ENCODE data around the gene HMCN2.

The HMCN2 gene

GRCh38 chr9:130478736-130479575, 213.4 kb downstream of the HMCN2 start:
- no peaks in the 10 kb centered on the region for H3K9me2 ChIP-seq (replicated peaks; ENCODE audit: insufficient read depth, low read length)
- no peak overlapping the region for H2AFZ ChIP-seq (ENCODE audit: low read length)
- no peaks in the 10 kb centered on the region for H4K20me1 ChIP-seq (ENCODE audit: insufficient read depth, low read length)
- H3K4me3 ChIP-seq (ENCODE audit: low read length) = no peak overlapping the region
- H3K9ac ChIP-seq (ENCODE audit: low read length) = no peak overlapping the region
- peaks cover 88% of the 10 kb centered on the region for H3K27me3 ChIP-seq (replicated peaks; ENCODE audit: insufficient read depth, low read length)
- H3K27ac ChIP-seq (ENCODE audit: low read length) = no peak overlapping the region
- H3K36me3 ChIP-seq (replicated peaks; ENCODE audit: insufficient read depth, low read length) = no peaks in the 10 kb centered on the region
- no peak overlapping the region for H3K4me2 ChIP-seq (ENCODE audit: low read depth, low read length)
- no peaks in the 10 kb centered on the region for H3K9me3 ChIP-seq (replicated peaks; ENCODE audit: insufficient read depth, low read length)
- H3K79me2 ChIP-seq (ENCODE audit: low read length) = no peaks in the 10 kb centered on the region
- H3F3A ChIP-seq (ENCODE audit: insufficient read depth, low read length) = no peaks in the 10 kb centered on the region
- no peak for DNase-seq
- TF ChIP-seq EZH2phosphoT487 (IDR thresholded peaks at IDR 0.05; ENCODE audit: low read length) (no peak), CTCF (IDR thresholded peaks at IDR 0.05; ENCODE audit: low read length) (no peak), EZH2 (optimal IDR thresholded peaks at IDR 0.05; ENCODE audit: low read depth, low read length) (no peak)
- H3K4me1 ChIP-seq (ENCODE audit: low read length) = no peaks in the 10 kb centered on the region

GRCh38 chr9:130479587-130479986, 214.0 kb downstream of the HMCN2 start:
- H3K4me2 ChIP-seq (ENCODE audit: low read depth, low read length) = no peak overlapping the region
- H3K9me2 ChIP-seq (replicated peaks; ENCODE audit: insufficient read depth, low read length) = no peaks in the 10 kb centered on the region
- H3K4me3 ChIP-seq (ENCODE audit: low read length) = no peak overlapping the region
- H3K36me3 ChIP-seq (replicated peaks; ENCODE audit: insufficient read depth, low read length) = no peaks in the 10 kb centered on the region
- H3F3A ChIP-seq (ENCODE audit: insufficient read depth, low read length) = no peaks in the 10 kb centered on the region
- no peaks in the 10 kb centered on the region for H3K9me3 ChIP-seq (replicated peaks; ENCODE audit: insufficient read depth, low read length)
- H2AFZ ChIP-seq (ENCODE audit: low read length) = no peak overlapping the region
- no peak for DNase-seq
- no peak for TF ChIP-seq CTCF (IDR thresholded peaks at IDR 0.05; ENCODE audit: low read length)
- TF ChIP-seq EZH2 (optimal IDR thresholded peaks at IDR 0.05; ENCODE audit: low read depth, low read length) = no peak
- TF ChIP-seq EZH2phosphoT487 (IDR thresholded peaks at IDR 0.05; ENCODE audit: low read length) = no peak
- H4K20me1 ChIP-seq (ENCODE audit: insufficient read depth, low read length) = no peaks in the 10 kb centered on the region
- peaks cover 87% of the 10 kb centered on the region for H3K27me3 ChIP-seq (replicated peaks; ENCODE audit: insufficient read depth, low read length)
- H3K9ac ChIP-seq (ENCODE audit: low read length) = no peak overlapping the region
- no peak overlapping the region for H3K27ac ChIP-seq (ENCODE audit: low read length)
- H3K4me1 ChIP-seq (ENCODE audit: low read length) = no peaks in the 10 kb centered on the region
- no peaks in the 10 kb centered on the region for H3K79me2 ChIP-seq (ENCODE audit: low read length)

- no peak for DNase-seq
- Histone ChIP-seq H3K36me3 (replicated peaks; ENCODE audit: insufficient read depth, low read length) (no peaks in the 10 kb centered on the region), H2AFZ (ENCODE audit: low read length) (no peak overlapping the region), H3K4me1 (ENCODE audit: low read length) (no peaks in the 10 kb centered on the region), H3K27me3 (replicated peaks; ENCODE audit: insufficient read depth, low read length) (peaks cover 85% of the 10 kb centered on the region), H3K9ac (ENCODE audit: low read length) (no peak overlapping the region), H3F3A (ENCODE audit: insufficient read depth, low read length) (no peaks in the 10 kb centered on the region), H3K4me2 (ENCODE audit: low read depth, low read length) (no peak overlapping the region), H3K9me3 (replicated peaks; ENCODE audit: insufficient read depth, low read length) (no peaks in the 10 kb centered on the region), H3K4me3 (ENCODE audit: low read length) (no peak overlapping the region), H4K20me1 (ENCODE audit: insufficient read depth, low read length) (no peaks in the 10 kb centered on the region), H3K27ac (ENCODE audit: low read length) (no peak overlapping the region), H3K9me2 (replicated peaks; ENCODE audit: insufficient read depth, low read length) (no peaks in the 10 kb centered on the region), H3K79me2 (ENCODE audit: low read length) (no peaks in the 10 kb centered on the region)
- TF ChIP-seq CTCF (IDR thresholded peaks at IDR 0.05; ENCODE audit: low read length) (peak; percentile 10; the same call in 1 of the 2 replicates), EZH2phosphoT487 (IDR thresholded peaks at IDR 0.05; ENCODE audit: low read length) (no peak), EZH2 (optimal IDR thresholded peaks at IDR 0.05; ENCODE audit: low read depth, low read length) (no peak)
Observed at GRCh38 chr9:130480673-130481072, 215.1 kb downstream of the HMCN2 start.
